A549 treated with CORT108297 at 1 μM for 4 hours (cell line): ENCODE results near the gene BLOC1S6. TPM values are rescaled to one million over a fixed set of nuclear protein-coding genes. Genes with fewer than 3 reads are reported as not detected.

Experiments used
- total RNA-seq: library from RNA; stranded (reverse); fragments of 200-300 nt; extraction: Qiagen RNA extraction; gene quantifications from 5 replicates; pipeline ENCODE4 v1.2.3, GENCODE V29; 2022

BLOC1S6 gene
- 16.4 to 28.8 TPM (median 19.2 TPM) in 5 replicates for total RNA-seq

GRCh38 chr15:45587095-45587862, at the start of gene BLOC1S6:
Gene BLOC1S6, plus strand, starts transcription at chr15:45587379. Its CDS starts 65 bp downstream, at chr15:45587444.

GRCh38 chr15:45634432-45635190, 47.4 kb downstream of the BLOC1S6 start, which contains the start of gene SQOR:
Gene SQOR, plus strand, starts transcription at chr15:45635029. Its CDS starts 23,895 bp downstream, at chr15:45658924.

Other genes with a start within 250 kb of the BLOC1S6 start
- gene GATM, start 208.8 kb upstream of the BLOC1S6 start, total RNA-seq = 2.0 to 2.3 TPM (median 2.1 TPM) in 5 replicates
- gene SLC30A4, start 64.6 kb upstream of the BLOC1S6 start, total RNA-seq = 1.3 to 2.1 TPM (median 1.7 TPM) in 5 replicates
- gene SQOR, start 47.6 kb downstream of the BLOC1S6 start, total RNA-seq = 70.1 to 75.4 TPM (median 73.4 TPM) in 5 replicates